Naive thymus-derived CD4-positive, alpha-beta T cell (primary cell): ENCODE data around the gene SPATA16. TPM values are rescaled to one million over a fixed set of nuclear protein-coding genes. Genes with fewer than 3 reads are reported as not detected.

Experiments
- ATAC-seq: fragments of 150-1000 bp; cut with Tn5 transposase; 2 replicates; pipeline ENCODE4 v1.10.0; 2021; ENCODE audit warnings: mild to moderate bottlenecking, moderate library complexity
- CTCF ChIA-PET: fragments of 350-600 bp; sonication (Branson Sonifier 250); formaldehyde crosslinking; loops from one replicate; lab custom pipeline; 2021; ENCODE audit warnings: antibody characterized with exemption; lab: Charles Lee
- POLR2A ChIA-PET: fragments of 350-600 bp; sonication (Branson Sonifier 250); formaldehyde crosslinking; loops from one replicate; lab custom pipeline; 2021; ENCODE audit warnings: antibody characterized with exemption, inconsistent platforms; lab: Charles Lee
- DNase-seq, 9 donors: peaks; one replicate each; pipeline versions ENCODE4 v3.0.0 to v3.0.0-alpha.2; 2020 to 2022; ENCODE audit warnings: mixed read lengths in 1 of 9
- H3K27ac ChIP-seq: one replicate; pipeline ENCODE4 v1.7.0; 2013; ENCODE audit warnings: mild to moderate bottlenecking, low read depth, low read length, moderate library complexity
- H3K27me3 ChIP-seq, 2 donors: one replicate each; pipeline ENCODE4 v1.7.0; 2013; ENCODE audit warnings: low read length in 2 of 2, mild to moderate bottlenecking in 2 of 2, moderate library complexity in 2 of 2; ENCODE audit not compliant: control insufficient read depth in 2 of 2, insufficient read depth in 2 of 2
- H3K36me3 ChIP-seq, 3 experiments: 1 replicate in 2 of 3; 2 replicates in 1 of 3; pipeline ENCODE4 v1.7.0; 2013; ENCODE audit warnings: low read length in 3 of 3, mild to moderate bottlenecking in 3 of 3, moderate library complexity in 1 of 3; ENCODE audit not compliant: insufficient read depth in 3 of 3, control insufficient read depth in 2 of 3
- H3K4me1 ChIP-seq, 2 donors: one replicate each; pipeline ENCODE4 v1.7.0; 2013; ENCODE audit warnings: low read length in 2 of 2, mild to moderate bottlenecking in 2 of 2, moderate library complexity in 1 of 2; ENCODE audit not compliant: control insufficient read depth in 2 of 2, insufficient read depth in 2 of 2
- H3K4me3 ChIP-seq: 2 replicates; pipeline ENCODE4 v1.7.0; 2013; ENCODE audit warnings: mild to moderate bottlenecking, low read length
- H3K9me3 ChIP-seq, 3 experiments: 1 replicate in 2 of 3; 2 replicates in 1 of 3; pipeline ENCODE4 v1.7.0; 2013; ENCODE audit warnings: low read length in 3 of 3; ENCODE audit not compliant: control insufficient read depth in 2 of 3
- H3K27ac Mint-ChIP-seq, 9 donors: one replicate each; pipeline ENCODE4 v1.8.0; 2020 to 2022; ENCODE audit warnings: mixed read lengths in 9 of 9, mild to moderate bottlenecking in 8 of 9, moderate library complexity in 5 of 9, inconsistent platforms in 2 of 9
- H3K27me3 Mint-ChIP-seq, 5 donors: one replicate each; pipeline ENCODE4 v1.8.0; 2021 to 2022; ENCODE audit warnings: mixed read lengths in 5 of 5, mild to moderate bottlenecking in 1 of 5
- H3K36me3 Mint-ChIP-seq, 5 donors: one replicate each; pipeline ENCODE4 v1.8.0; 2020 to 2022; ENCODE audit warnings: mixed read lengths in 5 of 5, mild to moderate bottlenecking in 3 of 5, inconsistent platforms in 1 of 5
- H3K4me1 Mint-ChIP-seq, 7 donors: one replicate each; pipeline ENCODE4 v1.8.0; 2020 to 2022; ENCODE audit warnings: mixed read lengths in 7 of 7, mild to moderate bottlenecking in 3 of 7, inconsistent platforms in 1 of 7
- H3K4me3 Mint-ChIP-seq, 10 donors: one replicate each; pipeline ENCODE4 v1.8.0; 2020 to 2022; ENCODE audit warnings: mild to moderate bottlenecking in 10 of 10, mixed read lengths in 10 of 10, moderate library complexity in 6 of 10, inconsistent platforms in 2 of 10
- H3K9me3 Mint-ChIP-seq, 11 donors: one replicate each; pipeline ENCODE4 v1.8.0; 2020 to 2022; ENCODE audit warnings: mixed read lengths in 11 of 11, mild to moderate bottlenecking in 4 of 11, inconsistent platforms in 1 of 11, moderate library complexity in 1 of 11
- intact Hi-C, 2 donors: fragments of 100-400 bp; cut with micrococcal nuclease; formaldehyde crosslinking; loops; one replicate each; pipeline ENCODE4 v1.15.1; 2023
- polyA plus RNA-seq, 2 donors: library from polyadenylated mRNA; unstranded; fragments of 300-500 nt; fragmentation: Illumina TruSeq; gene quantifications; one replicate each; pipeline ENCODE4 v1.2.3, GENCODE V29; 2021
- total RNA-seq, 6 experiments: library from RNA in 5 of 6; stranded (reverse) in 5 of 6; gene quantifications; 1 replicate in 5 of 6; 2 replicates in 1 of 6; pipeline ENCODE4 v1.2.3 and lab custom pipeline; 2021 to 2026

Gene SPATA16
- total and polyA plus RNA-seq, 7 experiments from 2014 or later = not detected

GRCh38 chr3:173001622-173002021, 139.4 kb downstream of the SPATA16 start:
- POLR2A ChIA-PET = no interaction called here
- no peak overlapping the region for H3K4me3 Mint-ChIP-seq
- H3K27me3 Mint-ChIP-seq = no peaks in the 10 kb centered on the region
- no peak overlapping the region for H3K4me3 ChIP-seq
- ATAC-seq (no peak), DNase-seq (no peak)
- H3K27me3 ChIP-seq = no peaks in the 10 kb centered on the region
- no peaks in the 10 kb centered on the region for H3K36me3 Mint-ChIP-seq
- H3K4me1 Mint-ChIP-seq = no peaks in the 10 kb centered on the region
- H3K4me1 ChIP-seq = no peaks in the 10 kb centered on the region
- no peaks in the 10 kb centered on the region for H3K9me3 ChIP-seq
- H3K27ac Mint-ChIP-seq = no peak overlapping the region
- H3K36me3 ChIP-seq = no peaks in the 10 kb centered on the region
- no peak overlapping the region for H3K27ac ChIP-seq
- CTCF ChIA-PET = no interaction called here
- H3K9me3 Mint-ChIP-seq = peaks cover 0 to 10% (median 1%) of the 10 kb centered on the region in 11 donors
- intact Hi-C loops = no loop called here

GRCh38 chr3:173000553-173000952, 140.5 kb downstream of the SPATA16 start:
- Mint-ChIP-seq H3K27me3 (no peaks in the 10 kb centered on the region), H3K4me3 (no peak overlapping the region), H3K27ac (no peak overlapping the region), H3K4me1 (no peaks in the 10 kb centered on the region), H3K36me3 (no peaks in the 10 kb centered on the region), H3K9me3 (peaks cover 0 to 10% (median 1%) of the 10 kb centered on the region in 11 donors)
- ChIA-PET POLR2A (no interaction called here), CTCF (no interaction called here)
- no peak for ATAC-seq
- no peaks in the 10 kb centered on the region for H3K36me3 ChIP-seq
- H3K27ac ChIP-seq = no peak overlapping the region
- H3K27me3 ChIP-seq = no peaks in the 10 kb centered on the region
- no peaks in the 10 kb centered on the region for H3K4me1 ChIP-seq
- no peak overlapping the region for H3K4me3 ChIP-seq
- intact Hi-C loops = no loop called here
- no peaks in the 10 kb centered on the region for H3K9me3 ChIP-seq
- no peak for DNase-seq

- no peak for ATAC-seq
- ChIA-PET POLR2A (no interaction called here), CTCF (no interaction called here)
- no peak for DNase-seq
- intact Hi-C loops = no loop called here
- Mint-ChIP-seq H3K27me3 (peaks cover 0 to 4% (median 2%) of the 10 kb centered on the region in 5 donors), H3K9me3 (peaks cover 0 to 1% (median 0%) of the 10 kb centered on the region in 11 donors), H3K36me3 (no peaks in the 10 kb centered on the region), H3K27ac (no peak overlapping the region), H3K4me3 (no peak overlapping the region), H3K4me1 (no peaks in the 10 kb centered on the region)
- Histone ChIP-seq H3K36me3 (no peaks in the 10 kb centered on the region), H3K27ac (no peak overlapping the region), H3K27me3 (peaks cover 0 to 3% of the 10 kb centered on the region in 2 donors), H3K9me3 (no peaks in the 10 kb centered on the region), H3K4me1 (no peaks in the 10 kb centered on the region), H3K4me3 (no peak overlapping the region)
Measured at GRCh38 chr3:172993412-172993811, 147.6 kb downstream of the SPATA16 start.

- Histone ChIP-seq H3K9me3 (no peaks in the 10 kb centered on the region), H3K36me3 (no peaks in the 10 kb centered on the region), H3K27ac (no peak overlapping the region), H3K4me1 (no peaks in the 10 kb centered on the region), H3K4me3 (no peak overlapping the region), H3K27me3 (peaks cover 0 to 3% of the 10 kb centered on the region in 2 donors)
- H3K36me3 Mint-ChIP-seq = no peaks in the 10 kb centered on the region
- no peaks in the 10 kb centered on the region for H3K4me1 Mint-ChIP-seq
- POLR2A ChIA-PET = no interaction called here
- H3K9me3 Mint-ChIP-seq = peaks cover 0 to 3% (median 0%) of the 10 kb centered on the region in 11 donors
- intact Hi-C loops = no loop called here
- H3K27me3 Mint-ChIP-seq = peaks cover 0 to 6% (median 2%) of the 10 kb centered on the region in 5 donors
- no peak for DNase-seq
- no peak overlapping the region for H3K4me3 Mint-ChIP-seq
- CTCF ChIA-PET = no interaction called here
- H3K27ac Mint-ChIP-seq = no peak overlapping the region
- ATAC-seq = no peak
Measured at GRCh38 chr3:172991424-172991996, 149.5 kb downstream of the SPATA16 start.

GRCh38 chr3:172989373-172989772, 151.7 kb downstream of the SPATA16 start:
- ATAC-seq = no peak
- intact Hi-C loops = no loop called here
- H3K36me3 Mint-ChIP-seq = no peaks in the 10 kb centered on the region

GRCh38 chr3:172987273-172987672, 153.8 kb downstream of the SPATA16 start:
- CTCF ChIA-PET = no interaction called here
- POLR2A ChIA-PET = no interaction called here
- no peak overlapping the region for H3K27ac ChIP-seq
- DNase-seq (no peak), ATAC-seq (no peak)
- no peak overlapping the region for H3K4me3 ChIP-seq
- intact Hi-C loops = no loop called here
- H3K4me1 ChIP-seq = no peaks in the 10 kb centered on the region
- Mint-ChIP-seq H3K4me1 (no peaks in the 10 kb centered on the region), H3K27me3 (peaks cover 0 to 10% (median 7%) of the 10 kb centered on the region in 5 donors), H3K27ac (no peak overlapping the region), H3K9me3 (peaks cover 0 to 3% (median 0%) of the 10 kb centered on the region in 11 donors), H3K4me3 (no peak overlapping the region), H3K36me3 (no peaks in the 10 kb centered on the region)
- peaks cover 0 to 3% of the 10 kb centered on the region in 2 donors for H3K27me3 ChIP-seq
- no peaks in the 10 kb centered on the region for H3K9me3 ChIP-seq
- no peaks in the 10 kb centered on the region for H3K36me3 ChIP-seq

More at GRCh38 chr3:172989373-172989772, 151.7 kb downstream of the SPATA16 start:
- H3K4me3 ChIP-seq = no peak overlapping the region
- peaks cover 0 to 3% (median 0%) of the 10 kb centered on the region in 11 donors for H3K9me3 Mint-ChIP-seq
- H3K4me1 ChIP-seq = no peaks in the 10 kb centered on the region
- peaks cover 0 to 3% of the 10 kb centered on the region in 2 donors for H3K27me3 ChIP-seq
- H3K27me3 Mint-ChIP-seq = peaks cover 0 to 10% (median 8%) of the 10 kb centered on the region in 5 donors
- POLR2A ChIA-PET = no interaction called here
- no peaks in the 10 kb centered on the region for H3K4me1 Mint-ChIP-seq
- no peaks in the 10 kb centered on the region for H3K36me3 ChIP-seq
- CTCF ChIA-PET = no interaction called here
- H3K9me3 ChIP-seq = no peaks in the 10 kb centered on the region
- no peak overlapping the region for H3K27ac Mint-ChIP-seq
- H3K4me3 Mint-ChIP-seq = no peak overlapping the region
- no peak for DNase-seq
- no peak overlapping the region for H3K27ac ChIP-seq

- Mint-ChIP-seq H3K9me3 (peaks cover 0 to 7% (median 0%) of the 10 kb centered on the region in 11 donors), H3K27me3 (peaks cover 0 to 8% (median 6%) of the 10 kb centered on the region in 5 donors), H3K4me1 (no peaks in the 10 kb centered on the region), H3K27ac (no peak overlapping the region), H3K4me3 (no peak overlapping the region), H3K36me3 (no peaks in the 10 kb centered on the region)
- Histone ChIP-seq H3K27me3 (no peaks in the 10 kb centered on the region), H3K36me3 (no peaks in the 10 kb centered on the region), H3K27ac (no peak overlapping the region), H3K4me3 (no peak overlapping the region), H3K4me1 (no peaks in the 10 kb centered on the region), H3K9me3 (no peaks in the 10 kb centered on the region)
- CTCF ChIA-PET = no interaction called here
- POLR2A ChIA-PET = no interaction called here
- intact Hi-C loops = no loop called here
- DNase-seq = no peak
- ATAC-seq = no peak
Measured at GRCh38 chr3:172984914-172985313, 156.1 kb downstream of the SPATA16 start.
